Measurements from ENCODE around the gene KANSL1. TPM values are rescaled to one million over a fixed set of nuclear protein-coding genes. Genes with fewer than 3 reads are reported as not detected.
"Not testable (repeated sequence)": the region's sequence is repeated elsewhere in the genome, so short reads cannot be mapped to it uniquely, and the experiment has no call there.

The KANSL1 gene
- total RNA-seq, 1 donor, result 63.2 TPM

- no peak overlapping the region for H3K4me3 ChIP-seq (ENCODE audit: low read depth, low read length)
- no peak for TF ChIP-seq CTCF (IDR thresholded peaks at IDR 0.05; ENCODE audit: insufficient read depth, low read length)
- no peak for DNase-seq (ENCODE audit: low read depth)
These were observed 86.1 kb downstream of the KANSL1 start for GRCh38 chr17:46106966-46107644.

- not testable (repeated sequence) for H3K4me3 ChIP-seq (ENCODE audit: low read depth, low read length); DNase-seq (ENCODE audit: low read depth)
These were observed 90.4 kb downstream of the KANSL1 start for GRCh38 chr17:46102806-46103205.

GRCh38 chr17:46101785-46102617 lies 91.2 kb downstream of the KANSL1 start:
- H3K4me3 ChIP-seq (ENCODE audit: low read depth, low read length); DNase-seq (ENCODE audit: low read depth): not testable (repeated sequence)

GRCh38 chr17:46100590-46100989 lies 92.6 kb downstream of the KANSL1 start:
- no peak overlapping the region for H3K4me3 ChIP-seq (ENCODE audit: low read depth, low read length)
- no peak for TF ChIP-seq CTCF (IDR thresholded peaks at IDR 0.05; ENCODE audit: insufficient read depth, low read length)
- DNase-seq (ENCODE audit: low read depth), result no peak

- no peak overlapping the region for H3K4me3 ChIP-seq (ENCODE audit: low read depth, low read length)
- no peak for TF ChIP-seq CTCF (IDR thresholded peaks at IDR 0.05; ENCODE audit: insufficient read depth, low read length)
- DNase-seq (ENCODE audit: low read depth), result no peak
These were observed 93.4 kb downstream of the KANSL1 start for GRCh38 chr17:46099865-46100264.

GRCh38 chr17:46097497-46097896 lies 95.7 kb downstream of the KANSL1 start:
- no peak for TF ChIP-seq CTCF (IDR thresholded peaks at IDR 0.05; ENCODE audit: insufficient read depth, low read length)
- H3K4me3 ChIP-seq (ENCODE audit: low read depth, low read length), result no peak overlapping the region
- DNase-seq (ENCODE audit: low read depth), result no peak

- TF ChIP-seq CTCF (IDR thresholded peaks at IDR 0.05; ENCODE audit: insufficient read depth, low read length), result no peak
- no peak for DNase-seq (ENCODE audit: low read depth)
- H3K4me3 ChIP-seq (ENCODE audit: low read depth, low read length), result no peak overlapping the region
These were observed 100.2 kb downstream of the KANSL1 start for GRCh38 chr17:46092991-46093390.

Data from fibroblast of the aortic adventitia (primary cell).